Activated B cell treated with CpG ODN at 0.5 μM for 24 hours (primary cell): ENCODE results near the gene HOXB6. TPM values are rescaled to one million over a fixed set of nuclear protein-coding genes. Genes with fewer than 3 reads are reported as not detected.
A peak's percentile ranks its signal among the peaks of the same experiment; 100 is the strongest.

Source experiments
- ATAC-seq: fragments of 200-7000 bp; cut with Tn5 transposase; one replicate; pipeline ENCODE4 v1.10.0; 2021; ENCODE audit warnings: low read depth, mild to moderate bottlenecking, moderate library complexity
- CTCF ChIA-PET: fragments of 350-600 bp; sonication (Branson Sonifier 250); formaldehyde crosslinking; loops from one replicate; lab custom pipeline; 2021; ENCODE audit warnings: antibody characterized with exemption; lab: Charles Lee
- POLR2A ChIA-PET: fragments of 350-600 bp; sonication (Branson Sonifier 250); formaldehyde crosslinking; loops from one replicate; lab custom pipeline; 2021; ENCODE audit warnings: antibody characterized with exemption; lab: Charles Lee
- DNase-seq: peaks from one replicate; pipeline ENCODE4 v3.0.0; 2022
- H3K27ac Mint-ChIP-seq: one replicate; pipeline ENCODE4 v1.8.0; 2020; ENCODE audit warnings: mixed read lengths
- H3K27me3 Mint-ChIP-seq: one replicate; pipeline ENCODE4 v1.8.0; 2021; ENCODE audit warnings: mixed read lengths
- H3K36me3 Mint-ChIP-seq: one replicate; pipeline ENCODE4 v1.8.0; 2021; ENCODE audit warnings: low read depth, mixed read lengths
- H3K4me1 Mint-ChIP-seq: one replicate; pipeline ENCODE4 v1.8.0; 2021; ENCODE audit warnings: mixed read lengths
- H3K4me3 Mint-ChIP-seq: one replicate; pipeline ENCODE4 v1.8.0; 2020; ENCODE audit warnings: mild to moderate bottlenecking, mixed read lengths
- H3K9me3 Mint-ChIP-seq: one replicate; pipeline ENCODE4 v1.8.0; 2020; ENCODE audit warnings: mixed read lengths
- intact Hi-C: fragments of 100-400 bp; cut with micrococcal nuclease; formaldehyde crosslinking; loops from one replicate; pipeline ENCODE4 v1.15.1; 2024
- total RNA-seq: library from RNA; stranded (reverse); gene quantifications from 2 replicates; pipeline ENCODE4 v1.2.3, GENCODE V29; 2022
- TF ChIP-seq, protein P1 (sequence below): fragments of 200-600 bp; IDR thresholded peaks from one replicate; pipeline ENCODE4 v1.8.0; 2022; ENCODE audit warnings: antibody characterized with exemption, mild to moderate bottlenecking

The HOXB6 gene
- total RNA-seq, 1 donor from 2014 or later: not detected

DNA sequence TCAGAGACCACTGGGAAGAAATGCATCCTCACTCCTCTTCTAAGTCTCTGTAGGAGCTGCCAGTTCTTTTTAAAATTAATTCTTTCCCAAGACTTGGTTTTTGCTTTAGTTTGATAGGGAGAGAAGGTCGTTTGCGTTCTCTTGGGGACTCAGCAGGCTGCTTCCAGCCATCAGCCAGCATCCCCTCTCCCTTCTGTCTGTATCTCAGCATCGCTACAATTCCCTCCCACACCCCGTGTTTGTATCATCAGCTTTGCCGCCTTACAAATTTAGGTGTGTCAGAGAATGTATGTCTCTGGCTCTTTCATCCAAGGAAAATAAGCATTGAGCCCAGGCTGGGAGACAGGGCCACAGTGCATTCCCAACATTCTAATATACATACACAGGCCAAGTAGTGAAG, 5.4 kb downstream of the HOXB6 start:
- no peak overlapping the region for H3K27ac Mint-ChIP-seq
- no peak for ATAC-seq
- H3K4me3 Mint-ChIP-seq: no peak overlapping the region
- H3K36me3 Mint-ChIP-seq: no peaks in the 10 kb centered on the region
- H3K9me3 Mint-ChIP-seq: no peaks in the 10 kb centered on the region
- intact Hi-C loops: loop anchor here (5.0 to 10.0 kb wide), 2 partner anchors 148 to 445 kb away; no protein-coding TSS in a partner anchor
- ChIA-PET POLR2A (no interaction called here), CTCF (interaction anchor here (1.0 kb wide), 1 partner anchor 17 kb away, joined by 3 read pairs; no protein-coding TSS in a partner anchor)
- TF ChIP-seq, protein P1, sequence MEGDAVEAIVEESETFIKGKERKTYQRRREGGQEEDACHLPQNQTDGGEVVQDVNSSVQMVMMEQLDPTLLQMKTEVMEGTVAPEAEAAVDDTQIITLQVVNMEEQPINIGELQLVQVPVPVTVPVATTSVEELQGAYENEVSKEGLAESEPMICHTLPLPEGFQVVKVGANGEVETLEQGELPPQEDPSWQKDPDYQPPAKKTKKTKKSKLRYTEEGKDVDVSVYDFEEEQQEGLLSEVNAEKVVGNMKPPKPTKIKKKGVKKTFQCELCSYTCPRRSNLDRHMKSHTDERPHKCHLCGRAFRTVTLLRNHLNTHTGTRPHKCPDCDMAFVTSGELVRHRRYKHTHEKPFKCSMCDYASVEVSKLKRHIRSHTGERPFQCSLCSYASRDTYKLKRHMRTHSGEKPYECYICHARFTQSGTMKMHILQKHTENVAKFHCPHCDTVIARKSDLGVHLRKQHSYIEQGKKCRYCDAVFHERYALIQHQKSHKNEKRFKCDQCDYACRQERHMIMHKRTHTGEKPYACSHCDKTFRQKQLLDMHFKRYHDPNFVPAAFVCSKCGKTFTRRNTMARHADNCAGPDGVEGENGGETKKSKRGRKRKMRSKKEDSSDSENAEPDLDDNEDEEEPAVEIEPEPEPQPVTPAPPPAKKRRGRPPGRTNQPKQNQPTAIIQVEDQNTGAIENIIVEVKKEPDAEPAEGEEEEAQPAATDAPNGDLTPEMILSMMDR: no peak
- peaks cover 76% of the 10 kb centered on the region for H3K27me3 Mint-ChIP-seq
- no peak for DNase-seq
- peaks cover 24% of the 10 kb centered on the region for H3K4me1 Mint-ChIP-seq

DNA sequence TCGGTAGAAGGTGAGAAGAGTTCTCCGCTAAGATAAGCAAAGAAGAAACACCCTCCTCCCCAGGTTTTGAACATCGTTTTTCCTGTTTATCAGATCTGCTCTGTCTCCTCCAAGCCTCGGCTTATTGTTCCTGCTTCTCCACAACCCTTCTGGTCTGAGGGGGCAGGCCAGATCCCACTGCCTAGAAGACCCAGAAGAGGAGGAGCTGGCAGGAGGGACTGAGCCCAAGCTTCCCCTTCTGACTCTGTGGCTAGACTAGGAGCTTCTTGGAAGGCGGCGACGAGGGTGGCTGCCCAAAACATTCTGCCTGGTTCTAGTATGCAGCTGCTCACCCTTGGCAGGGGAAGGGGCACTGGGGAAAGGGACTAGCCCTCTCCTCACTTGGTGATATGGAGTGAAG, 6.0 kb downstream of the HOXB6 start:
- TF ChIP-seq, protein P1: no peak
- POLR2A ChIA-PET: no interaction called here
- CTCF ChIA-PET: interaction anchor here (1.0 to 1.4 kb wide), 2 partner anchors 17 to 27 kb away, joined by 3 to 4 read pairs; partner anchors contain the start of gene HOXB9
- Mint-ChIP-seq H3K4me3 (no peak overlapping the region), H3K27me3 (peaks cover 75% of the 10 kb centered on the region), H3K4me1 (peaks cover 25% of the 10 kb centered on the region), H3K36me3 (no peaks in the 10 kb centered on the region), H3K9me3 (no peaks in the 10 kb centered on the region), H3K27ac (no peak overlapping the region)
- ATAC-seq: no peak
- intact Hi-C loops: loop anchor here (5.0 to 10.0 kb wide), 2 partner anchors 149 to 444 kb away; no protein-coding TSS in a partner anchor
- no peak for DNase-seq

DNA sequence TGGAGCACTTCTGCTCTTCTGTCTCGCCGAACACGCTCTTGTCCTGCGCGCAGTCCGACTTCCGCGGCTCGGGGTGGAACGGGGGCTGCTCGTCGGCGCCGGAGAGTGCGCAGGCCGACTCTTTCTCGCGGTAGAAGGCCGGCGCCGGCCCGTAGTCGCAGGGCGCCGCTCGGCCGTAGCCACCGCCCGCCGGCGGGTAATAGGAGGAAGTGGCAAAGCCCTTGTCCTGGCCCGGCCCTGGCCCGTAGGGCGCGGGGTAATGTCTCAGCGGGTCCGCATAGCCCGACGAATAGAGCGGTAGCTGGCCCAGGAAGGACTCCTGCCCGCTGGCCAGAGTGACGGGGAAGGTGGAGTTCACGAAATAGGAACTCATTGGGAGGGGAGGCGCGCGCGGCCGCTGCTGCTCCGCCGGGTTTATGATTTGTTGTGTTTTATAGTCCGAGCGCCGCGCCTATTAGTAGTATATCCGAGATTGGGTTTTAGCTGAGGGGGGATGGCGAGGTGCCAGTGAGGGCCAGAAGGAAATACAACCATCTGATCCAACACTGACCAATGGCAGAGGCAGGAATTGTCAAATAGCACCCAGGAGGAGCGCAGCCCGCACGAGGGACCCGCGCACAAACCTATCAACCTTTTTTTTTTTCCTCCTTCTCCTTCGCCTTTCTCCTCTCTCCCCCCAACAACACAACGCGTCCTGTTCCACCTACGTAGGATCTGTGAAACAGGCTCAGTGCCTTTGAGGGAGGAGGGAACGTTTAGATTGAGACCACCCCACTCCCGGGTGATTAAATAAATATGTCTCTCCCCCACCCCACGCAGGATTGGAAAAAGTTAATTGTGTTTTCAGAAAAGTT, 6.8 kb downstream of the HOXB6 start:
- intact Hi-C loops: loop anchor here (1.0 to 10.0 kb wide), 4 partner anchors 15 to 443 kb away; partner anchors contain the start of gene HOXB4
- TF ChIP-seq, protein P1: no peak
- POLR2A ChIA-PET: interaction anchor here (0.5 kb wide), 1 partner anchor 272 kb away, joined by 5 read pairs; no protein-coding TSS in a partner anchor

DNA sequence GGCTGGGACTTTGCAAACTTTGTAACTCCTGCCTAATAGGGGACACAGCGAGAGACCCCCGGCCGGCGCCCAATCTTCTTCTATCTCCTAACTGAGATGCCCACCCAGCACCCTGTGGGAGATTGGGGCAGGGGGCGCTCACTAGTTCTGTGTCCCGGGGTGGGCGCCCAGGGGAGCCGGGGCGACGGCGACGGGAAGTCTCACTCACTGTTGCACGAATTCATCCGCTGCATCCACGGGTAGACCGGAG, 7.3 kb downstream of the HOXB6 start:
- DNase-seq (no peak), ATAC-seq (no peak)
- Mint-ChIP-seq H3K36me3 (no peaks in the 10 kb centered on the region), H3K27ac (no peak overlapping the region), H3K9me3 (no peaks in the 10 kb centered on the region), H3K27me3 (peaks cover 70% of the 10 kb centered on the region), H3K4me3 (peak overlapping the region; percentile 84), H3K4me1 (peaks cover 36% of the 10 kb centered on the region)
- ChIA-PET CTCF (interaction anchor here (1.4 kb wide), 1 partner anchor 28 kb away, joined by 4 read pairs; the partner anchor contains the start of gene HOXB9), POLR2A (interaction anchor here (0.5 kb wide), 1 partner anchor 271 kb away, joined by 5 read pairs; no protein-coding TSS in a partner anchor)
- TF ChIP-seq, protein P1: no peak
- intact Hi-C loops: loop anchor here (1.0 to 10.0 kb wide), 4 partner anchors 15 to 443 kb away; partner anchors contain the start of gene HOXB4

More for the DNA sequence above, 6.8 kb downstream of the HOXB6 start:
- Mint-ChIP-seq H3K36me3 (no peaks in the 10 kb centered on the region), H3K4me3 (peak overlapping the region; percentile 84), H3K9me3 (no peaks in the 10 kb centered on the region), H3K4me1 (peaks cover 32% of the 10 kb centered on the region), H3K27ac (no peak overlapping the region), H3K27me3 (peaks cover 72% of the 10 kb centered on the region)
- CTCF ChIA-PET: interaction anchor here (0.7 to 1.4 kb wide), 3 partner anchors 8 to 28 kb away, joined by 3 to 5 read pairs (median 4); partner anchors contain the start of gene HOXB9
- ATAC-seq (peak; percentile 56), DNase-seq (peak; percentile 60)
